ENCODE results near the gene CNOT6L.
A peak's percentile ranks its signal among the peaks of the same experiment; 100 is the strongest.

Gene CNOT6L

GRCh38 chr4:77713884-77714283 is 105.3 kb downstream of the CNOT6L start:
- no peak for DNase-seq (ENCODE audit: low spot score)

DNA sequence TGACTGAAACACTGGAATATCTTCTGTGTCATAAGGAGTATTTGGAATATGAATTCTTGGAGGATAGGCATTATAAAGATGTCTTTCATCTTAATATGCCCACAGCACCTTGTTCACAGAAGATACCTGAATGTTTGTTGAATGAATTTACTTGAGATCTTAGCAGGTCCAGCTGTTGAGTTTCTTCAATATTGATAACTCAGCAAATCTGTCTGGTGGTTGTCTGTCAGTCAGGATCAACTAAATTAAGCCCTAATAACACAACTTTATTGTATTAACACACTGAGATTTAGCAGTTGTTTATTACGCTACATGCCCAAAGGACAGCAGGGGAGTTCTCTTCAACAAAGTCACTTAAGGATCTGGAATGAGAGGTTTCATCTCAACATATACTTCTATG is 106.5 kb downstream of the CNOT6L start:
- DNase-seq (ENCODE audit: low spot score) = no peak

DNA sequence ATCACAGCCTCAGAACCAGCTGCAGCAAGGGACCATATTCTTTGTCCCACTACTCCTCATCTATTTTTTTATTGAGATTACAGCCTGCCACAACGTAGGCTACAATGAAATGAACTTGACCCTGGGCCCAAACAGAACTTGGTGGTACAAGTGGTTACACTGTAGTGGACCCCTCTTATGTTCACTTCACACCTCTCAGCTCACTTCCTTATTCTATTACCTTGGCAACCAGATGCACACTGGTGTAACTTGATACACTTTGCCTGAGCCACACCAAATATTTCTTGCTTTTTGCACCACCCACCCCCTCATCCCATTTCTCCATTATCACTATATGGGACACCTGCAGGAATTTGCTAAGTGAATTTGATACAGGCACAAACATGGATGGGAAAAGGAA is 107.7 kb downstream of the CNOT6L start:
- DNase-seq (ENCODE audit: low spot score) = no peak

DNA sequence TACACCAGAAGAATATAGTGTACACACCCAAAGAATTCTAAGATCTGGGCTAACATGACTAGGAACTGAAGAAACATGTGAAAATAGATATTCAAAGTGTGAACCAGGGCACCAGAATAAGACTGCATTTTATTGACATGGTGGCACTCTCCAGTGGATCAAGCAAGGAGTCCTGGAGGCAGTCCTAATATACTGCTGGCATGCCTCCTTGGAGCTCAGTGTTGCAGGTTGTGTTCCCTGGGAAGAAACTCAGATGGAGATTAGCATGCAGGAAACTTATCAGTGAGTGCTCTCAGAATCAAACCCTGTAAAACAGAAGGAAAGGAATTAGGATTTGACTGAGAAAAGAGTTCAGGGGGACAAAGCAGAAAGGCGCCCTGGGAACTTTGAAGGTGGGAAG is 108.5 kb downstream of the CNOT6L start:
- no peak for DNase-seq (ENCODE audit: low spot score)

DNA sequence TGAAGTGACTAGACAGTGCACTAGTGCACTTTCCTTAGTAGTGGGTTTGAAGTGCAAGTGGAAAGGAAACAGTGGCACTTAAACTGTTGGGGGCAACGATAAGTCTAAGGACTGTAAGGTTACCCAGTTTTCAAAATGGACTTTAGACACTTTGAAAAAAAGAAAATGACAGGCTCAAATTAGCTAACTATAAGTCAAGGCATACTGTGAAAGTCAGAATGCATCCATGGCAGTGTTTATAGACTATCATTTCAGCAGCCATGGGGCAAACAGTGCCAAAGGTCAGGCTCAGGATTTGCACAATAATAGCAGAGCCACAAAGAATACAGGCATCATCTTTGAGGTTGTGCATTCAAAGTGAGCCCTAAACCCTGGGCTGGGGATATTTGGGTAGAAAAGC is 109.1 kb downstream of the CNOT6L start:
- DNase-seq (ENCODE audit: low spot score) = no peak

DNA sequence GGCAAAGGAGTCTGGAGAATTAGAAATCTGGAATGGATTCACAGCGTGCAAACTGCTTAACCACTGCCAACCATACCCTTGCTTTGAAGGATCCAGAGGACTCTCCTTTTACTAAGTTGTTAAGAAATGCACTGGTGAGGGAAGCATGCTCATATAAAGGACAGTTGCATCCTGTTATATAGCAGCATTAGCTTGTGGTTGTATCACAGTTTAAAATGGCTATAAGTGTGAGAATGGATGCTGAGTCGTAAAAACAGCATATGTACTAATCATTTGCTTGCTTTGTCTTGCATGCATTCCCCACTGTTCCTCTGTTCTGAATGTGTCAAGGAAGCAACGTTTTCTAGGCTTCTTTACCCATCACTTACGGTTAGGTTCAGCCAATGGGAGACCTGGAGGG is 112.5 kb downstream of the CNOT6L start:
- no peak for DNase-seq (ENCODE audit: low spot score)

DNA sequence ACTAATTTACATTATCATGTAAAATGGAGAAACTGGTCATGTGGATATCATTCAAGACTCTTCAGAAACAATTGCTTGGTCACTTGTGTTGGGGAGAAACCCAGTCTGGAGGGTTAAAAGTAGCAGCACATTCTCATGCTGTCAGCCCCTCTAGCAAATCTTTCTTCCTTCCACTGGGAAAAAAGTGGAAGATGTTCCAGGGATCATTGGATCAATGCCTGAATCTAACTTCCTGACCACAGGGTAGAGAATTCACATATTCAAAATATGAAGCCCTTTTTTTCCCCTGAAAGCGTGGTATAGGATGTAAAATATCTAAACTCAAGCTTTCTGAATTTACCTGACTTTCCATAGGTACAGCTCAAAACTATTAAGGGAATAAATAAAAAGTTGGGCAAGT is 115.5 kb downstream of the CNOT6L start:
- DNase-seq (ENCODE audit: low spot score) = no peak

GRCh38 chr4:77701121-77701520 is 118.0 kb downstream of the CNOT6L start:
- DNase-seq (ENCODE audit: low spot score) = no peak

- DNase-seq (ENCODE audit: low spot score) = peak; percentile 80
Observed at GRCh38 chr4:77699731-77700210, 119.4 kb downstream of the CNOT6L start.

- peak; percentile 13 for DNase-seq (ENCODE audit: low spot score)
Observed at GRCh38 chr4:77697860-77698590, 121.1 kb downstream of the CNOT6L start.

DNA sequence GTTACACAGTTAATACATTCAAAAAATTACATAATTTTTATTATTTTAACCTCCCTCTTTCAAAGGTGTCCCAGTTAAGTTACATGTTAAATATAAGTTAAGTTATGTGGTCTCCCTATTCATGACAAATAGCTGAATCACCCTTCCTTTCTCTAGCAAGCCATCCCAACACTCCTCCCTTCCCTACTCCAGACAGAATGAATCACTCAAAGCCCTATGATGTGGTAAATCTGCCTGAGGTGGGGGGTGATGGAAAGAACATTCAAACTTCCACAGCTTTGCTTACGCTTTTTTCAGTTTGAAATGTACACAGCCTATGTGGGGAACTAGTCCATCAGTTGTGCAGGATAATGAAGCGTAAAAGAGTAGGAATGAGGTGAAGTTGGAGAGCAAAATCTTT is 123.4 kb downstream of the CNOT6L start:
- DNase-seq (ENCODE audit: low spot score) = no peak

DNA sequence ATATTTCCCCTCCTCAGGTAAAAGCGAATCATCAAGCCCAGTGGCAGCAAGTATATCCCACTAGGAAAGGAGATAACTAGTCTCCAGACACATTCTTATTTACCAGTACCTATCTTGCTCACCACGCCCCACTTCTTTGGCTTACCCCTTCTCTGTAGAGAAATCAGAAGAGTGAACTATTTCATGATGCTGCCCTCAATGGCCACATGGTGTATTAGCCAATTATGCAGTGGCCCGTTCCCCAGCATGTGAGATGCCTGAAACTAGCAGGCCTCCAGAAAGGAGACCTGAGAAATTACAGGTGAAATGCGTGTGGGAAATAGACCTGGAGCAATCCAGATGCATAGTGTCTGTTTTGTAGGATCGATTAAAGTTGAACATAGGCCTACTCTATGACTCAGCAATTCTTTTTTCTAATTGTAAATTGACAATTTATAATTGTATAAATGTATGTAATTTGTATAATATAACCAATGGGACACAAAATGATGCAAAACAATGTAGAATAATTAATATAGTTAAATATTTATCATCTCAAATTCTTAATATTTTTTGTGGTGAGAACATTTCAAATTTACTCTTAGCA is 126.2 kb downstream of the CNOT6L start:
- DNase-seq (ENCODE audit: low spot score) = no peak

GRCh38 chr4:77681792-77682191 is 137.4 kb downstream of the CNOT6L start:
- DNase-seq (ENCODE audit: low spot score) = no peak

GRCh38 chr4:77676842-77677241 is 142.3 kb downstream of the CNOT6L start:
- DNase-seq (ENCODE audit: low spot score) = no peak

DNA sequence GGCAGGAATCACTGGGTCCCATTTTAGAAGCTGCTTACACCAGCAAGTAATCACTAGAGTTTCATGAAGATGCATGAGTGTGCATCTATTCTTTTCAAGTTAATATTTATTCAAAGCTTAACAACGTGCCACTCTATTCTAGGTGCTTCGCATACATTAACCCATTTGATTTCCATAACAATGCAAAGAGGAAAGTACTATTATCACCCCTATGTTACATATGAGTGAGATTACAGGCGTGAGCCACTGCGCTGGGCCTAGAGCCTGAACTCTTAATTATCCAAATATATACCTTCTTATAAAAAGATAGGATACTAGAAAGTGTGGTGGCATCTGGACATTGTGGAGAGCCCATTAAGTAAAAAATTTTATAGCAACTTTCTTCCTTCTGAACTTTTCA is 148.1 kb downstream of the CNOT6L start:
- DNase-seq (ENCODE audit: low spot score) = no peak

DNA sequence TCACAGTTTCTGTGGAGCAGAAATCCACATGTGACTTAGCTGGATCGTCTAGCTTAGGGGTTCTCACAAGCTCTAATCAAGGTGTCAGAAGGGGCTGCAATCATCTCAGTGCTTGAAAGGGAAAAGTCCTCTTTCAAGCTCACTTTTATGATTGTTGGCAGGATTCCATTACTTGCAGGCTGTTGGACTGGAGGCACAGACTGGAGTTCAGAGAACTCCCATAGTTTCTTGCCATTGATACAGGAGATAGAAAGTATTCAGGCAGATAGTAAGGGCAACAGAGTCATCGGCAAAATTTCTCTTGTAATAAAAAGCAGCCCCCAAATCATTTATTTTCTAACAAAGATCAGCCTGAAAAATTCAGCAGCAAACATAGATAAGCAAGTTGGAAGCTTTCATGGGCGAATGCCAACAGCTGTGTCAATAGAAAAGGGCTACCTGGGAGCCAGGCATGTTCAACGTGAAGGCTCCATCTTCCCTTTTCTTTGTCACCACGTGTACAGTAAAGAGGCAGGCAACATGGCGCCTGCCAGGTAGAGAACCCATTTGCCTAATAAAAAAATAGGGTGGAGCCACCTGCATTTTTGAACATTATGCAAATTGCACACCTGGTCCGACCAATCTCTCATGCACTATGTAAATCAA is 149.1 kb downstream of the CNOT6L start:
- no peak for DNase-seq (ENCODE audit: low spot score)

DNA sequence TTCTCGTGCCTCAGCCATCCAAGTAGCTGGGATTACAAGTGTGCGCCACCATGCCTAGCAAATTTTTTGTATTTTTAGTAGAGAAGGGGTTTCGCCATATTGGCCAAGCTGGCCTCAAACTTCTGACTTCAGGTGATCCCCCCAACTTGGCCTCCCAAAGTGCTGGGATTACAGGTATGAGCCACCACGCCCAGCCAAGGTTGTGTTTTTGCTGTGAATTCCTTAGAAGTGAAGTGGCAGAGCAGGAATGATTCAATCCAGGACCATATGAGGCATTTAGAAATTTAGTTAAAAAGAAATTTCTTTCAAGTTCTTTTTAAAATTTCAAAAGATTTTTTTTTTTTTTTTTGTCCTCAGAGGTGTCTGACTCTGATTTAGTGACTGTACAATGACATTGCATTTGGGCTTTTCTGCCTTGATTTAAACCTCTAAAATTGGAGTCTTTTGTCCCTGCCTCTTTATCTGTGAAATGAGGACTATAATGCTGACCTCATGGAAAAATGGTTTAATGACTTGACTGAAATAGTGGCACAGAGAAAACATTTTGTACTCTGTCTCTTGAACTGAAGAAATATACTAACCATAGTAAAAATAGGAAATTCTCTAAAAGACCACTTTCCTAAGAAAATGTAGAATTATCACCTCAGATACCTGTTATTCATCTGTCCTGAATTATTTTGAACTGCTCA is 153.6 kb downstream of the CNOT6L start:
- no peak for DNase-seq (ENCODE audit: low spot score)

Small RNA genes within 50 kb of the gene (small RNA-seq; reads per million reads assigned to genes)
- 0 reads per million in 2 experiments for gene AC112225.1
- gene RF00612 = 0 to 0.13 reads per million in 2 experiments
